ENCODE measurements around the gene SHISA8.

SHISA8 gene

DNA sequence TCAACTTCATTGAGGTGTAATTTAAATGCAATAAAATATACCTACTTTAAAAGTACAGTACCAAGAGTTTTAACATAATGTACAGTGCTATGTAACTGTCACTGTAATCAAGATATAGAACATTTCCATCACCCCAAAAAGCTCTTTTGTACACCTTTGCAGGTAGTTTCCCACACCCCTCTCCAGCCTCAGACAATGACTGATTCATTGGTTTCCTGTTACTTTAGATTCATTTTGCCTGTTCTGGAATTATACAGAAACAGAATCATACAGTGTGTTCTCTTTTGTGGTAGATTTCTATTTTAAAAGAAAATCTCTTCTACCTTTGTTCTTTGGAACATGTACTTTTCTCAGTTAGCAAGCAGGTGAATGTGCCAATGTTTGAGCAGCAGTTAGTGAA lies 38.2 kb downstream of the SHISA8 start:
- Histone ChIP-seq H3K9me3 (ENCODE audit: low read length) (no peaks in the 10 kb centered on the region), H3K9me2 (ENCODE audit: low read depth, low read length) (no peaks in the 10 kb centered on the region), H3K27ac (ENCODE audit: low read depth, low read length, poor library complexity, severe bottlenecking) (no peak overlapping the region), H3K4me1 (ENCODE audit: insufficient read depth, low read length, severe bottlenecking) (no peaks in the 10 kb centered on the region), H3K27me3 (ENCODE audit: insufficient read depth, low read length) (no peaks in the 10 kb centered on the region), H3K36me3 (ENCODE audit: insufficient read depth, low read length) (peaks cover 99% of the 10 kb centered on the region), H3K79me2 (ENCODE audit: insufficient read depth, low read length) (no peaks in the 10 kb centered on the region), H3K9ac (ENCODE audit: low read length) (no peak overlapping the region), H3K4me3 (ENCODE audit: low read depth, low read length, poor library complexity, severe bottlenecking) (no peak overlapping the region), H4K20me1 (ENCODE audit: insufficient read depth, low read length) (no peaks in the 10 kb centered on the region), H3K4me2 (ENCODE audit: low read length) (no peak overlapping the region), H3F3A (ENCODE audit: insufficient read depth, low read length) (no peaks in the 10 kb centered on the region), H2AFZ (ENCODE audit: low read length) (no peak overlapping the region)
- TF ChIP-seq CTCF (IDR thresholded peaks at IDR 0.05; ENCODE audit: low read length) (no peak), EZH2 (IDR thresholded peaks at IDR 0.05; ENCODE audit: borderline replicate concordance, low read length) (no peak)

DNA sequence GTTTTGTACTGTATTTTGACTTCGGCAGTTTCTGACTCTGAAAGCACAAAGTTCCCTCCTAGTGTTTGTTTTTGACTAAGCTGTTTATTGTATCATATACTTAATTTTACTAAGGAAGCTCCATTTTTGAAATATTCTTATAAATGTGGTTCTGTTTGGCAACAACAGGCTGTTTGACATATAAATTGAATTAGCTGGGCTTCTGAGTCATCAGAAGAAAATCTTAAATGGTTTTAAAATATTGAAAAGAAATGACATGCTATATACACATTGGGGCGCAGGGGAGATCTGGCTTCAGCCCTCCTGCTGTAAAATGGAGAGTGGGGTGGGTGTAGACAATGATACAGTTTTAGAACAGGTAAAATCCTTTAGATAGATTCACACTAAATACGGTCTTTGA lies 38.6 kb downstream of the SHISA8 start:
- no peak for TF ChIP-seq EZH2 (IDR thresholded peaks at IDR 0.05; ENCODE audit: borderline replicate concordance, low read length)
- no peak for TF ChIP-seq CTCF (IDR thresholded peaks at IDR 0.05; ENCODE audit: low read length)
- no peaks in the 10 kb centered on the region for H3K79me2 ChIP-seq (ENCODE audit: insufficient read depth, low read length)
- H3K9me3 ChIP-seq (ENCODE audit: low read length): no peaks in the 10 kb centered on the region
- H2AFZ ChIP-seq (ENCODE audit: low read length): no peak overlapping the region
- no peak overlapping the region for H3K4me2 ChIP-seq (ENCODE audit: low read length)
- no peak overlapping the region for H3K27ac ChIP-seq (ENCODE audit: low read depth, low read length, poor library complexity, severe bottlenecking)
- no peak overlapping the region for H3K4me3 ChIP-seq (ENCODE audit: low read depth, low read length, poor library complexity, severe bottlenecking)
- no peaks in the 10 kb centered on the region for H4K20me1 ChIP-seq (ENCODE audit: insufficient read depth, low read length)
- no peaks in the 10 kb centered on the region for H3K27me3 ChIP-seq (ENCODE audit: insufficient read depth, low read length)
- H3K9me2 ChIP-seq (ENCODE audit: low read depth, low read length): no peaks in the 10 kb centered on the region
- no peaks in the 10 kb centered on the region for H3F3A ChIP-seq (ENCODE audit: insufficient read depth, low read length)
- H3K9ac ChIP-seq (ENCODE audit: low read length): no peak overlapping the region
- H3K36me3 ChIP-seq (ENCODE audit: insufficient read depth, low read length): peaks cover 99% of the 10 kb centered on the region
- no peaks in the 10 kb centered on the region for H3K4me1 ChIP-seq (ENCODE audit: insufficient read depth, low read length, severe bottlenecking)

- no peak overlapping the region for H2AFZ ChIP-seq (ENCODE audit: low read length)
- no peak overlapping the region for H3K4me2 ChIP-seq (ENCODE audit: low read length)
- H3K27me3 ChIP-seq (ENCODE audit: insufficient read depth, low read length): no peaks in the 10 kb centered on the region
- TF ChIP-seq EZH2 (IDR thresholded peaks at IDR 0.05; ENCODE audit: borderline replicate concordance, low read length): no peak
- TF ChIP-seq CTCF (IDR thresholded peaks at IDR 0.05; ENCODE audit: low read length): no peak
- no peak overlapping the region for H3K4me3 ChIP-seq (ENCODE audit: low read depth, low read length, poor library complexity, severe bottlenecking)
- H3K9me3 ChIP-seq (ENCODE audit: low read length): no peaks in the 10 kb centered on the region
- H3K36me3 ChIP-seq (ENCODE audit: insufficient read depth, low read length): peaks cover 99% of the 10 kb centered on the region
- H4K20me1 ChIP-seq (ENCODE audit: insufficient read depth, low read length): no peaks in the 10 kb centered on the region
- H3K27ac ChIP-seq (ENCODE audit: low read depth, low read length, poor library complexity, severe bottlenecking): no peak overlapping the region
- no peaks in the 10 kb centered on the region for H3K9me2 ChIP-seq (ENCODE audit: low read depth, low read length)
- H3K9ac ChIP-seq (ENCODE audit: low read length): no peak overlapping the region
- H3F3A ChIP-seq (ENCODE audit: insufficient read depth, low read length): no peaks in the 10 kb centered on the region
- H3K79me2 ChIP-seq (ENCODE audit: insufficient read depth, low read length): no peaks in the 10 kb centered on the region
- no peaks in the 10 kb centered on the region for H3K4me1 ChIP-seq (ENCODE audit: insufficient read depth, low read length, severe bottlenecking)
Observed at GRCh38 chr22:41875531-41876270, 39.2 kb downstream of the SHISA8 start.

Data from OCI-LY1 (cell line).